ENCODE data around the gene DPYSL4.

DPYSL4 gene

DNA sequence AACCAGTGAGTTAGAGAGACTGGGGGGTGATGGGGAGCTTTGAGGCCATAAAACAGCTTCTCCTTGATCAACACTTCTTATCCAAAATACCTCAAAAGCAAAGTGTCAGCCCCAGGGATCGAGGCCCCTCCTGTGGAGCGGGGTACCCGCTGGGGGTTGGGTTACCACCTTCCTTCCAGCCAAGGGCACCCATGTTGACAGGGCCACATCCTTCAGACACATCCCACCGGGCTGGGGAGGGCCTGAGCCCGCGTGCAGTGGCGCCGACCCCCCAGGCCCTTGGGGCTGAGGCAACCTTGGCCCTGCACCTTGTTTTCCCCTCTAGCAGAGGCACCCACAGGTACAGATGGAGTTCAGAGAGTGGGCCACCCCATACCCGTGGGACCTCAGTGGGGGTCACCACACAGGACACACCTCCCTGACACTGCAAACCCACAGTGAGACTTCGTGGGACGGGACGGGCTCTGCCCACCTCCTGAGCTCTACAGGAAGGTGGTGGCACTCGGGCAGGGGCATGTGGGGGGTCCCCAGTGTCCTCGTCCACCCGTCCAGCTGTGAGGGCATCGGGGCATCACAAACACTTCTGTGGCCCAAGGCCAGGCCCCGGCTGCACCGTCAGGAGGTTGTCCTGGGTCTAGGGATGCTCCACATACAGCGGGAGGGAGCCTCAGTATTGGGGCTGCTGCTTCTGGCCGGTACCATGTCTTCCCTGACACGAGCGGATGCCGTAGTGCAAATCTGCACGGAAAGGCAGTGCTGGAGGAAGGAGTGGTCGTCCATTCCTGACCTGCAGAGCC is 10.7 kb downstream of the DPYSL4 start:
- DNase-seq (ENCODE audit: low read depth, low spot score), result no peak
- H3K4me3 ChIP-seq (ENCODE audit: low read length), result no peak overlapping the region
- H3K27ac ChIP-seq (ENCODE audit: low read length), result no peak overlapping the region
- whole genome bisulfite sequencing (ENCODE audit: insufficient coverage, insufficient read length), result no CpG with 5 or more reads among the region's 25 CpGs
- no peaks in the 10 kb centered on the region for H3K4me1 ChIP-seq (ENCODE audit: control insufficient read depth, insufficient read depth, low read length)
- no peaks in the 10 kb centered on the region for H3K9me3 ChIP-seq (ENCODE audit: control insufficient read depth, insufficient read depth, low read length)
- H3K36me3 ChIP-seq (ENCODE audit: control insufficient read depth, insufficient read depth, low read length), result peaks cover 4% of the 10 kb centered on the region; the same call in 1 of the 2 replicates
- H3K27me3 ChIP-seq (ENCODE audit: control insufficient read depth, insufficient read depth, low read length), result no peaks in the 10 kb centered on the region

DNA sequence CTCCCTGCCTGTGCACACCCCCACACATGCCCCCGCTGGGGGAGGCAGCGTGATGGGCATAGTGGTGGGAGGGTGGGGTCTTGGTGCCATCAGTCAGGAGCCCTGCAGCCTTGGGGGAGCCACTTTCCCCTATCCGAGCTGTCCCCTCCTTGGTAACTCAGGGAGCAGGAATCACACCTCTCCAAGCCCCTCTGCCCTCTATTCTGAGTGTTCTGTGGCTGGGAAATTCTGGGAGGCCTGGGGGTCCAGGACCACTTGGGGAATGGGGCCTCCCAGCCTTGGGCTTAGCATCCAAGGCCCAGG is 11.3 kb downstream of the DPYSL4 start:
- no peak overlapping the region for H3K27ac ChIP-seq (ENCODE audit: low read length)
- WGBS (ENCODE audit: insufficient coverage, insufficient read length), result no CpG with 5 or more reads among the region's 3 CpGs

DNA sequence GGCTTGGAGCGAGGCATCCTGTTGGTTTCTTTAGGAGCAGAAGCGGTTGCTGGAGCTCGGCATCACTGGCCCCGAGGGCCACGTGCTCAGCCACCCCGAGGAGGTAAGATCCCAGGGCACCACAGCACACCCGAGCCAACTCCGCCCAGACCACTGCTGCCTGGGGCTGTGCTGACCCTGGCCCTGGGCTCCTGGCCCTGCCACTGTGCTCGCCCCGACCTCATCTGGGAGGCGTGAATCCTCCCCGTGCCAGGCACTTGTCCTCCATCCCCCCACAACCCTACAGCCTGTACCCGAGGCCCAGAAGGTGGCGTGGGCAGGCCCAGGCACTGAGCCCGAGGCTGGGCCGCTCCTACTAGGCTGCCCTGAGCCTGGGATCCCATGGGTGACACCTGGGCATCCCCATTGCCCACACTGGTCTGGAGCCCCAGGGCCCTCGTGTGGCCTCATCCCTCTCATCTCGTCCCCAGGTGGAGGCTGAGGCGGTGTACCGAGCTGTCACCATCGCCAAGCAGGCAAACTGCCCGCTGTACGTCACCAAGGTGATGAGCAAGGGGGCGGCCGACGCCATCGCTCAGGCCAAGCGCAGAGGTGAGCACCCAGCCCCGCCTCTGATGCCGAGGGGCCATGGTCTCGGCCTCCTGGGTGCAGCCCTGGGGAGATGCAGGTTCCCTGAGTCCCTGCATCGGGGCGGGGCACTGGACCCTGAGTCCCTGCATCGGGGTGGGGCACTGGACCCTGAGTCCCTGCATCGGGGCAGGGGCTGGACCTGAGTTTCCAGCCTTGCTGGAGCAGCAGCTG is 11.8 kb downstream of the DPYSL4 start:
- Histone ChIP-seq H3K4me3 (ENCODE audit: low read length) (no peak overlapping the region), H3K27me3 (ENCODE audit: control insufficient read depth, insufficient read depth, low read length) (no peaks in the 10 kb centered on the region), H3K9me3 (ENCODE audit: control insufficient read depth, insufficient read depth, low read length) (no peaks in the 10 kb centered on the region), H3K36me3 (ENCODE audit: control insufficient read depth, insufficient read depth, low read length) (peaks cover 2% of the 10 kb centered on the region; the same call in 1 of the 2 replicates), H3K4me1 (ENCODE audit: control insufficient read depth, insufficient read depth, low read length) (no peaks in the 10 kb centered on the region), H3K27ac (ENCODE audit: low read length) (no peak overlapping the region)
- DNase-seq (ENCODE audit: low read depth, low spot score), result no peak
- no CpG with 5 or more reads among the region's 35 CpGs for WGBS (ENCODE audit: insufficient coverage, insufficient read length)

More for the DNA sequence above, 11.3 kb downstream of the DPYSL4 start:
- Histone ChIP-seq H3K36me3 (ENCODE audit: control insufficient read depth, insufficient read depth, low read length) (peaks cover 2% of the 10 kb centered on the region; the same call in 1 of the 2 replicates), H3K4me1 (ENCODE audit: control insufficient read depth, insufficient read depth, low read length) (no peaks in the 10 kb centered on the region), H3K4me3 (ENCODE audit: low read length) (no peak overlapping the region), H3K27me3 (ENCODE audit: control insufficient read depth, insufficient read depth, low read length) (no peaks in the 10 kb centered on the region), H3K9me3 (ENCODE audit: control insufficient read depth, insufficient read depth, low read length) (no peaks in the 10 kb centered on the region)
- no peak for DNase-seq (ENCODE audit: low read depth, low spot score)

GRCh38 chr10:132199268-132199853 is 12.6 kb downstream of the DPYSL4 start:
- no CpG with 5 or more reads among the region's 11 CpGs for WGBS (ENCODE audit: insufficient coverage, insufficient read length)
- Histone ChIP-seq H3K4me1 (ENCODE audit: control insufficient read depth, insufficient read depth, low read length) (no peaks in the 10 kb centered on the region), H3K4me3 (ENCODE audit: low read length) (no peak overlapping the region), H3K27ac (ENCODE audit: low read length) (no peak overlapping the region), H3K9me3 (ENCODE audit: control insufficient read depth, insufficient read depth, low read length) (no peaks in the 10 kb centered on the region), H3K27me3 (ENCODE audit: control insufficient read depth, insufficient read depth, low read length) (no peaks in the 10 kb centered on the region), H3K36me3 (ENCODE audit: control insufficient read depth, insufficient read depth, low read length) (peaks cover 2% of the 10 kb centered on the region; the same call in 1 of the 2 replicates)
- no peak for DNase-seq (ENCODE audit: low read depth, low spot score)

DNA sequence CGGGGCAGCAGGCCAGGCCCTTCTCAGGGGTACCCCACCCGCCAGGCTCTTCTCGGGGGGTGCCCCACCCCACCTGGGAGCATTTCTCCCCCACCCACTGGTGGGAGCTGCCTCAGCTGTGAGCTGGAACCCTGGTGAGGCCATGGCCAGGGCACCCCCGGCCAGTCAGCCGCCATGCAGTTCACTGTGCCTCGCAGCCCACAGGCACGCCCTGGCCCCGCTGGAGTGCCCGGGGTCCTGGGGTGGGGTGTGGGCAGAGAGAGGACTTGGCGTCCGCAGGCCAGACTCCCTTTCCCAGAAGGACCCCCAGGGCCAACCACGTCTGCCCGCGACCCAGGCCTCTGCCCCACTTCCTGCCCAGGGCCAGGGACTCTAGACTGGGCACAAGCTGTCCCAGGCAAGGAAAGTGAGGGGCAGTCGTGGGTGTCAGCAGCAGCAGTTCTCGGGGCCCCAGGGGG is 13.1 kb downstream of the DPYSL4 start:
- H3K4me3 ChIP-seq (ENCODE audit: low read length), result no peak overlapping the region
- H3K36me3 ChIP-seq (ENCODE audit: control insufficient read depth, insufficient read depth, low read length), result peaks cover 2% of the 10 kb centered on the region; the same call in 1 of the 2 replicates
- no peak for DNase-seq (ENCODE audit: low read depth, low spot score)
- no CpG with 5 or more reads among the region's 16 CpGs for WGBS (ENCODE audit: insufficient coverage, insufficient read length)
- no peaks in the 10 kb centered on the region for H3K9me3 ChIP-seq (ENCODE audit: control insufficient read depth, insufficient read depth, low read length)
- no peak overlapping the region for H3K27ac ChIP-seq (ENCODE audit: low read length)
- H3K27me3 ChIP-seq (ENCODE audit: control insufficient read depth, insufficient read depth, low read length), result no peaks in the 10 kb centered on the region
- no peaks in the 10 kb centered on the region for H3K4me1 ChIP-seq (ENCODE audit: control insufficient read depth, insufficient read depth, low read length)

DNA sequence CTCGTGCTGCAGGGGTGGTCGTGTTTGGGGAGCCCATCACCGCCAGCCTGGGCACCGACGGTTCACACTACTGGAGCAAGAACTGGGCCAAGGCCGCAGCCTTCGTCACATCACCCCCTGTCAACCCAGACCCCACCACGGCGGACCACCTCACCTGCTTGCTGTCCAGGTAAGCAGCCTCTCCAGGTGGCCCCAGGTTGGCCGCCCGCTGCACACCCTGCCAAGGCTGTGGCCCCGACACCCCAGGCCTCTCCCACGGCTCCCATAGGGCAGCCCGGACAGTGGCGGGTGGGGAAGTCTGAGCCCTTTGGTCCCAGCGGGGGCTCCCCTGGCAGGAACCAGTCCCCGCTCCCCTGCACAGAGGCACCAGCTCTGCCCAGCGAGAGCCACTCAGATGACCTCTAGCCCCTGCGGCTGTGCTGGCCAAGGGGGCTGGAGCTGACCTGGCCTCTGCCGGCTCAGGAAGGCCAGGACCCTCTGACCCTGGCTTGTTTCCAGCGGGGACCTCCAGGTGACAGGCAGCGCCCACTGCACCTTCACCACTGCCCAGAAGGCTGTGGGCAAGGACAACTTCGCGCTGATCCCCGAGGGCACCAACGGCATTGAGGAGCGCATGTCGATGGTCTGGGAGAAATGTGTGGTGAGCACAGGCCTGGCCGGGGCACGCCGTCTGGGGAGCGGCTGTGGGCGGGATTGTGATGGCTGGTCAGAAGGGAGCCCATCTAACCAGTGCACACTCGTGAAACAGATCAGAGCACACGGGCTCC is 13.8 kb downstream of the DPYSL4 start:
- WGBS (ENCODE audit: insufficient coverage, insufficient read length), result no CpG with 5 or more reads among the region's 35 CpGs
- Histone ChIP-seq H3K36me3 (ENCODE audit: control insufficient read depth, insufficient read depth, low read length) (peaks cover 2% of the 10 kb centered on the region; the same call in 1 of the 2 replicates), H3K9me3 (ENCODE audit: control insufficient read depth, insufficient read depth, low read length) (no peaks in the 10 kb centered on the region), H3K27ac (ENCODE audit: low read length) (no peak overlapping the region), H3K4me3 (ENCODE audit: low read length) (no peak overlapping the region), H3K27me3 (ENCODE audit: control insufficient read depth, insufficient read depth, low read length) (no peaks in the 10 kb centered on the region), H3K4me1 (ENCODE audit: control insufficient read depth, insufficient read depth, low read length) (no peaks in the 10 kb centered on the region)
- DNase-seq (ENCODE audit: low read depth, low spot score), result no peak

DNA sequence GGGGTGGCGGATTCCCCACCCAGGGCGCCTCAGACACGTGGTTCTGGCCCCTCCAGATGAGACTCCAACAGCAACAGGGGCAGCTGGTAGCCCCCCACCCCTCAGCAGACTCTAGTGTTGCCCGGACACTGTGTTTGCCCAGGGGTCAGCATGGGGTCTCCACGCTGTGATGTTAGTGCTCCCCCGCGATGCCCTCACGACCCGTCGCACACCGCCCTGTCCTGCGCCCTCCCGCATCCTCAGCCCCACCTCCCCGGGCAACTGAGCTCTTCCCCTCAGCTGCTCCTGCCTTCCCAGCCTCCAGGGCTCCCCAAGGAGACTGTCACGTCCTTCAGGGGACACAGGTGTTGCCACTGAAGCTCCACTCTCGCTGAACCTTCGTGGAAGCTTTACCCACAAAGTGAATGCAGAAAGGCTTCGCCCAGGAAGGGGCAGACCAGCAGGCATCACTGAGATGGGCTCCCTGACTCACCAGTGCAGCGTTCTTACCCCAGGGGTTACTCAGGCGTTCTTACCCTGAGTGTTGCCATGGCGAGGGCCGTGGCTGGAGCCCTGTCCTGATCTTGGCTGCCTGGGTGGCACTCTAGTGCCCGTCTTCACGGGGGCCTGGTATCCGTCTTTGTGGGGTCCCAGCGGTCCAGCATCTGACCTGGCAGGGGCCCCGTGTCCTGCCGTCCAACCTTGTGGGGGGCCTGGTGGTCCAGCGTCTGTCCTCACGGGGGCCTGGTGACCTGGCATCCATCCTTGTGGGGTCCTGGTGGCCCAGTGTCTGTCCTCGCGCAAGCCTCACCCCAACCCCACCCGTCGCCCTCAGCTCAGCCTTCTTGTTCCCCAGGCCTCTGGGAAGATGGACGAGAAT is 14.6 kb downstream of the DPYSL4 start:
- no peaks in the 10 kb centered on the region for H3K9me3 ChIP-seq (ENCODE audit: control insufficient read depth, insufficient read depth, low read length)
- H3K36me3 ChIP-seq (ENCODE audit: control insufficient read depth, insufficient read depth, low read length), result peaks cover 2% of the 10 kb centered on the region; the same call in 1 of the 2 replicates
- H3K4me1 ChIP-seq (ENCODE audit: control insufficient read depth, insufficient read depth, low read length), result no peaks in the 10 kb centered on the region
- no peaks in the 10 kb centered on the region for H3K27me3 ChIP-seq (ENCODE audit: control insufficient read depth, insufficient read depth, low read length)
- no CpG with 5 or more reads among the region's 35 CpGs for WGBS (ENCODE audit: insufficient coverage, insufficient read length)
- DNase-seq (ENCODE audit: low read depth, low spot score), result no peak
- no peak overlapping the region for H3K4me3 ChIP-seq (ENCODE audit: low read length)
- H3K27ac ChIP-seq (ENCODE audit: low read length), result no peak overlapping the region

DNA sequence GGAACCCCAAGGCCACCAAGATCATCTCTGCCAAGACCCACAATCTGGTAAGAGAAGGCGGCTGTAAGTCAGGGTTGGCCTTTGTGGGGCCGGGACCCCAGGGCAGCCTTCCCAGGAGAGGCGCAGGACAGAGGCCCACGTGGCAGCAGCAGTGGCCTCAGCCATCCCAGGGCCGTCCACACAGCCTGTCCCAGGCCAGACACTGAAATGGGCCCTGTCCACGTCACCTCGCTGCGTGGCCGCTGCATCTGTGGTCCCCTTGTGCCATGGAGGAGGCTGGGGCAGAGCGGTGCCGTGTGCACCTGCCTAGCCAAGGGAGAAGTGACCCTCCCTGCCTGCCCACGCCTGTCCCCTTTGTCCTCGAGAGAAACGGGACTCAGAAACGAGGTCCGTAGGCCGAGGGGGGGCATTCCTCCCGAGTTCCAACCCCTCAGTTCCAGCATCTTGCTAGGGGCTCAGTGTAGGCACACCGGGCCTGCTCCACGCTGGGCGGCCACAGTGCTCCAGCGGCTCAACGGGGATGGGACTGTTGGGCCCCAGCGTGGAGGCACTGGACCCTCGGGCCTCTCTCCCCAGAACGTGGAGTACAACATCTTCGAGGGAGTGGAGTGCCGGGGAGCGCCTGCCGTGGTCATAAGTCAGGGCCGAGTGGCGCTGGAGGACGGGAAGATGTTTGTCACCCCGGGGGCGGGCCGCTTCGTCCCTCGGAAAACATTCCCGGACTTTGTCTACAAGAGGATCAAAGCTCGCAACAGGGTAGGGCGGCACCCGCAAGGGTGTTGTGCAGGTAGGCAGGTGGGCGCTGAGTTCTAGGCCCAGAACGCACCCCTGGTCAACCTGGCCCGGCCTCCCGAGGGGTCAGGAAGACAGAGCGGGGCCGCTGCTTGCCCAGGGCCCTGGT is 15.6 kb downstream of the DPYSL4 start:
- Histone ChIP-seq H3K9me3 (ENCODE audit: control insufficient read depth, insufficient read depth, low read length) (no peaks in the 10 kb centered on the region), H3K27ac (ENCODE audit: low read length) (no peak overlapping the region), H3K27me3 (ENCODE audit: control insufficient read depth, insufficient read depth, low read length) (no peaks in the 10 kb centered on the region), H3K36me3 (ENCODE audit: control insufficient read depth, insufficient read depth, low read length) (peaks cover 2% of the 10 kb centered on the region; the same call in 1 of the 2 replicates), H3K4me3 (ENCODE audit: low read length) (no peak overlapping the region), H3K4me1 (ENCODE audit: control insufficient read depth, insufficient read depth, low read length) (no peaks in the 10 kb centered on the region)
- DNase-seq (ENCODE audit: low read depth, low spot score), result no peak
- WGBS (ENCODE audit: insufficient coverage, insufficient read length), result no CpG with 5 or more reads among the region's 48 CpGs

Measured in iPS DF 6.9 (cell line).